Inflammatory macrophage treated with lipopolysaccharide for 4 hours (primary cell): ENCODE measurements around the gene DMRTC2.
A peak's percentile ranks its signal among the peaks of the same experiment; 100 is the strongest.
"Not testable (repeated sequence)": the region's sequence is repeated elsewhere in the genome, so short reads cannot be mapped to it uniquely, and the experiment has no call there.

Experiments used
- DNase-seq: peaks from one replicate; pipeline ENCODE4 v3.0.0-alpha.2; 2020

Gene DMRTC2

GRCh38 chr19:41872384-41872774 lies 27.5 kb downstream of the DMRTC2 start:
- no peak for DNase-seq

GRCh38 chr19:41872775-41873647 lies 28.2 kb downstream of the DMRTC2 start:
- peak; percentile 57 for DNase-seq

- not testable (repeated sequence) for DNase-seq
Measured at GRCh38 chr19:41875973-41876372, 31.1 kb downstream of the DMRTC2 start.

- peak; percentile 51 for DNase-seq
Measured at GRCh38 chr19:41876847-41877832, 32.3 kb downstream of the DMRTC2 start, which contains the start of gene CD79A. Gene CD79A (plus strand): TSS chr19:41877279. CDS start chr19:41877305, 26 bp downstream.

GRCh38 chr19:41877916-41878905 lies 33.4 kb downstream of the DMRTC2 start:
- DNase-seq, result peak; percentile 48

GRCh38 chr19:41879080-41879479 lies 34.2 kb downstream of the DMRTC2 start:
- no peak for DNase-seq

GRCh38 chr19:41879670-41880328 lies 35.0 kb downstream of the DMRTC2 start:
- DNase-seq, result no peak

GRCh38 chr19:41880329-41880708 lies 35.5 kb downstream of the DMRTC2 start:
- DNase-seq, result no peak

GRCh38 chr19:41882568-41883462 lies 38.0 kb downstream of the DMRTC2 start, which contains the start of gene ARHGEF1:
Gene ARHGEF1 (plus strand): TSS chr19:41883184. CDS start chr19:41888083, 4,899 bp downstream.
- peak; percentile 41 for DNase-seq

GRCh38 chr19:41883463-41883820 lies 38.6 kb downstream of the DMRTC2 start:
- DNase-seq, result no peak

GRCh38 chr19:41883821-41884733 lies 39.2 kb downstream of the DMRTC2 start:
- peak; percentile 98 for DNase-seq

GRCh38 chr19:41886761-41887710 lies 42.2 kb downstream of the DMRTC2 start:
- no peak for DNase-seq

- no peak for DNase-seq
Measured at GRCh38 chr19:41887711-41888382, 43.0 kb downstream of the DMRTC2 start.

- DNase-seq, result no peak
Measured at GRCh38 chr19:41888926-41889325, 44.1 kb downstream of the DMRTC2 start.

- DNase-seq, result no peak
Measured at GRCh38 chr19:41889896-41890295, 45.1 kb downstream of the DMRTC2 start.

- DNase-seq, result no peak
Measured at GRCh38 chr19:41890936-41891335, 46.1 kb downstream of the DMRTC2 start.

- no peak for DNase-seq
Measured at GRCh38 chr19:41892173-41892902, 47.5 kb downstream of the DMRTC2 start.
